Spinal cord (tissue), 10 donors: ENCODE measurements around the gene WDR74. TPM values are rescaled to one million over a fixed set of nuclear protein-coding genes. Genes with fewer than 3 reads are reported as not detected.

Source experiments
- DNase-seq, 6 donors: peaks; one replicate each; pipeline versions ENCODE4 v3.0.0 to v3.0.0-alpha.2; 2013 to 2015; ENCODE audit warnings: low spot score in 6 of 6, low read depth in 4 of 6
- H3K27ac ChIP-seq: one replicate; pipeline ENCODE4 v1.5.1; 2013; ENCODE audit warnings: low read depth, low read length, control low read depth
- H3K27me3 ChIP-seq: one replicate; pipeline ENCODE4 v1.6.1; 2013; ENCODE audit warnings: low read length; ENCODE audit not compliant: control insufficient read depth, insufficient read depth
- H3K36me3 ChIP-seq: one replicate; pipeline ENCODE4 v1.6.1; 2013; ENCODE audit warnings: low read length; ENCODE audit not compliant: control insufficient read depth, insufficient read depth
- H3K4me1 ChIP-seq: one replicate; pipeline ENCODE4 v1.6.1; 2013; ENCODE audit warnings: low read length; ENCODE audit not compliant: control insufficient read depth, insufficient read depth
- H3K4me3 ChIP-seq: one replicate; pipeline ENCODE4 v1.5.1; 2013; ENCODE audit warnings: low read depth, low read length, control low read depth
- H3K9me3 ChIP-seq: one replicate; pipeline ENCODE4 v1.6.1; 2013; ENCODE audit warnings: low read length; ENCODE audit not compliant: control insufficient read depth, insufficient read depth
- WGBS: methylation state at CpG from one replicate; pipeline ENCODE4 v1.1.5; 2013; ENCODE audit warnings: missing lambda C conversion rate; ENCODE audit not compliant: insufficient coverage; 5-methylcytosine and 5-hydroxymethylcytosine counted together
- polyA plus RNA-seq, 2 donors: library from polyadenylated mRNA; unstranded; fragments of 120-200 nt; gene quantifications; one replicate each; pipeline ENCODE4 v1.2.1, GENCODE V29; 2013; ENCODE audit not compliant: insufficient read length in 2 of 2
- total RNA-seq, 2 donors: library from RNA; depleted of rRNA in 1 of 2; stranded (reverse); fragments of 120-200 nt in 1 of 2; fragments of >200 nt in 1 of 2; gene quantifications; one replicate each; pipeline versions ENCODE4 v1.2.3 to v1.2.4, GENCODE V29; 2013 to 2014
- donor health status: healthy.

The WDR74 gene
- total and polyA plus RNA-seq, 4 donors, result 25.5 to 45.5 (median 38.5) TPM

- Histone ChIP-seq H3K27ac (peak overlapping the region; percentile 73), H3K4me1 (peaks cover 21% of the 10 kb centered on the region), H3K36me3 (peaks cover 26% of the 10 kb centered on the region), H3K4me3 (peak overlapping the region; percentile 100), H3K27me3 (no peaks in the 10 kb centered on the region), H3K9me3 (no peaks in the 10 kb centered on the region)
- DNase-seq, result no peak
- WGBS, result 88% methylated on average over 1 of the region's 8 CpGs
Measured at GRCh38 chr11:62854013-62854824, 14.8 kb upstream of the WDR74 start.

- WGBS, result 75% methylated on average over 3 of the region's 7 CpGs
- Histone ChIP-seq H3K4me3 (peak overlapping the region; percentile 100), H3K27me3 (no peaks in the 10 kb centered on the region), H3K4me1 (peaks cover 21% of the 10 kb centered on the region), H3K36me3 (peaks cover 26% of the 10 kb centered on the region), H3K9me3 (no peaks in the 10 kb centered on the region), H3K27ac (no peak overlapping the region)
- DNase-seq, result no peak
Measured at GRCh38 chr11:62853279-62853965, 14.0 kb upstream of the WDR74 start.

- Histone ChIP-seq H3K4me1 (peaks cover 17% of the 10 kb centered on the region), H3K27me3 (no peaks in the 10 kb centered on the region), H3K36me3 (peaks cover 26% of the 10 kb centered on the region), H3K27ac (no peak overlapping the region), H3K9me3 (no peaks in the 10 kb centered on the region), H3K4me3 (no peak overlapping the region)
- DNase-seq, result no peak
Measured at GRCh38 chr11:62852523-62853188, 13.3 kb upstream of the WDR74 start.

GRCh38 chr11:62851807-62852522 is 12.6 kb upstream of the WDR74 start:
- Histone ChIP-seq H3K27me3 (no peaks in the 10 kb centered on the region), H3K36me3 (peaks cover 26% of the 10 kb centered on the region), H3K27ac (no peak overlapping the region), H3K9me3 (no peaks in the 10 kb centered on the region), H3K4me3 (no peak overlapping the region), H3K4me1 (peaks cover 11% of the 10 kb centered on the region)
- DNase-seq, result no peak
- WGBS, result 42% methylated on average over 3 of the region's 3 CpGs

GRCh38 chr11:62850911-62851806 is 11.8 kb upstream of the WDR74 start:
- H3K36me3 ChIP-seq, result peaks cover 26% of the 10 kb centered on the region
- 51% methylated on average over 6 of the region's 15 CpGs for WGBS
- peaks cover 3% of the 10 kb centered on the region for H3K4me1 ChIP-seq
- DNase-seq, result no peak
- H3K27ac ChIP-seq, result no peak overlapping the region
- H3K27me3 ChIP-seq, result no peaks in the 10 kb centered on the region
- no peaks in the 10 kb centered on the region for H3K9me3 ChIP-seq
- H3K4me3 ChIP-seq, result no peak overlapping the region

GRCh38 chr11:62847767-62848314 is 8.5 kb upstream of the WDR74 start:
- Histone ChIP-seq H3K4me1 (peaks cover 2% of the 10 kb centered on the region), H3K9me3 (no peaks in the 10 kb centered on the region), H3K36me3 (peaks cover 18% of the 10 kb centered on the region), H3K4me3 (no peak overlapping the region), H3K27ac (no peak overlapping the region), H3K27me3 (no peaks in the 10 kb centered on the region)
- no peak for DNase-seq
- WGBS, result no CpG with 5 or more reads among the region's 1 CpG

GRCh38 chr11:62846177-62846576 is 6.8 kb upstream of the WDR74 start:
- Histone ChIP-seq H3K36me3 (peaks cover 3% of the 10 kb centered on the region), H3K4me3 (no peak overlapping the region), H3K27ac (no peak overlapping the region), H3K4me1 (peaks cover 12% of the 10 kb centered on the region), H3K9me3 (no peaks in the 10 kb centered on the region), H3K27me3 (no peaks in the 10 kb centered on the region)
- WGBS, result 100% methylated on average over 2 of the region's 3 CpGs
- no peak for DNase-seq

- no peak for DNase-seq
- H3K36me3 ChIP-seq, result no peaks in the 10 kb centered on the region
- H3K4me1 ChIP-seq, result peaks cover 20% of the 10 kb centered on the region
- no peak overlapping the region for H3K4me3 ChIP-seq
- no peaks in the 10 kb centered on the region for H3K9me3 ChIP-seq
- no peaks in the 10 kb centered on the region for H3K27me3 ChIP-seq
- WGBS, result 100% methylated on average over 2 of the region's 3 CpGs
- no peak overlapping the region for H3K27ac ChIP-seq
Measured at GRCh38 chr11:62844154-62844553, 4.8 kb upstream of the WDR74 start.
